ENCODE results near the gene SMIM26. TPM values are rescaled to one million over a fixed set of nuclear protein-coding genes. Genes with fewer than 3 reads are reported as not detected.

Gene SMIM26
- polyA plus RNA-seq, 3 donors = 80.8 to 85.4 (median 83.2) TPM

DNA sequence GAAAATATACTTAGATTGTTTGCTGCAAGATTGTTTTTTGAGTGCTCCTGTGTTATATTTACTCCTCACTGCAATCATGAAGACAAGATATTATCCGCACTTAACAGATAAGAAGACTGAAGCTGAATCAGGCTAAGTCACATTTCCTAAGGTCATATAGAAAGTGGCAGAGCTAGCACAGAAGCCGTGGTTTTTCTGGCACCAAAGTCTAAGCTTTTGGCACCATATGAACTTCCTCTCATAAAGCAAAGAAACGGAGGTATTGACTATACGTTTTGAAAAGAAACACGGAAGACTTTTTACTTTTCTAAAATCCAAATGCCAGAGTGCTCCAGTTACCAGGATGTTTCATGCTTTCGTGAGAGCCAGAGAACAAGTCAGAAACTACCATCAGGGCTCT is 11.3 kb downstream of the SMIM26 start:
- DNase-seq (ENCODE audit: low read depth in 3 of 3, low spot score in 2 of 3) = no peak

DNA sequence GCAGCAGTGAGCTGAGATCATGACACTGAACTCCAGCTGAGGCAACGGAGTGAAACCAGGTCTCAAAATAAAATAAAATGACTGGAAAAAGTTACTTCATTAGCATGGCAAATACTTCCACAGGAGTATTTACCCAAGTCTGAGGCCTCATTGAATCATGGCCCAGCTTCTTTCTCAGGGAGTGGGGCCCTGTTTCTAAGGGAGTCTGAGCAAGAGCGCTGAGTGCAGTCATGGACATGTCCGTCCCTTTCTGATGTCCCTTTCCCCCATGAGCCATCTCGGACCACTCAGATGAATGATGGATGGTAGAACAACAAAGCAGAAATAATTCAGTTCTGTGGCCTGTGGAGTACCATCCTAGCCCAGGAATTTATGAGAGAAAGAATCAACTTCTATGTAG is 12.8 kb downstream of the SMIM26 start:
- DNase-seq (ENCODE audit: low read depth in 3 of 3, low spot score in 2 of 3) = no peak

DNA sequence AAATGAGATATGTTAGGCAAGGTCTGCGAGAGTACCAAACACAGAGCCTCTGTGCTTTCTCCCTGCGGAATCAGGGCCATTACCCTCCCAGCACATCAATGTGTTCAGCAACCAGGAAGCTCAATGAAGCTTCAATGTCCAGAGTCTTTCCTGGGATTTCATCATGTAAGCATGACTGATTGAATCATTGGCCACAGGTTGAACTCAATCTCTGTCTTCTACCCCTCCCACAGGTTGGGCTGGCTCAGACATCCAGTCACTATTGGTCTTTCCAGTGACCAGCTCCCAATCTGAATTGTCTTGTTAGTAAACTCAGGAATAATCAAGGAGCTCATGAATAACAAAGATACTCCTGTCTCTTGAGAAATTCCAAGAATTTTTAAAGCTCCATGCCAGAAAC is 17.9 kb downstream of the SMIM26 start:
- DNase-seq (ENCODE audit: low read depth in 3 of 3, low spot score in 2 of 3) = no peak

DNA sequence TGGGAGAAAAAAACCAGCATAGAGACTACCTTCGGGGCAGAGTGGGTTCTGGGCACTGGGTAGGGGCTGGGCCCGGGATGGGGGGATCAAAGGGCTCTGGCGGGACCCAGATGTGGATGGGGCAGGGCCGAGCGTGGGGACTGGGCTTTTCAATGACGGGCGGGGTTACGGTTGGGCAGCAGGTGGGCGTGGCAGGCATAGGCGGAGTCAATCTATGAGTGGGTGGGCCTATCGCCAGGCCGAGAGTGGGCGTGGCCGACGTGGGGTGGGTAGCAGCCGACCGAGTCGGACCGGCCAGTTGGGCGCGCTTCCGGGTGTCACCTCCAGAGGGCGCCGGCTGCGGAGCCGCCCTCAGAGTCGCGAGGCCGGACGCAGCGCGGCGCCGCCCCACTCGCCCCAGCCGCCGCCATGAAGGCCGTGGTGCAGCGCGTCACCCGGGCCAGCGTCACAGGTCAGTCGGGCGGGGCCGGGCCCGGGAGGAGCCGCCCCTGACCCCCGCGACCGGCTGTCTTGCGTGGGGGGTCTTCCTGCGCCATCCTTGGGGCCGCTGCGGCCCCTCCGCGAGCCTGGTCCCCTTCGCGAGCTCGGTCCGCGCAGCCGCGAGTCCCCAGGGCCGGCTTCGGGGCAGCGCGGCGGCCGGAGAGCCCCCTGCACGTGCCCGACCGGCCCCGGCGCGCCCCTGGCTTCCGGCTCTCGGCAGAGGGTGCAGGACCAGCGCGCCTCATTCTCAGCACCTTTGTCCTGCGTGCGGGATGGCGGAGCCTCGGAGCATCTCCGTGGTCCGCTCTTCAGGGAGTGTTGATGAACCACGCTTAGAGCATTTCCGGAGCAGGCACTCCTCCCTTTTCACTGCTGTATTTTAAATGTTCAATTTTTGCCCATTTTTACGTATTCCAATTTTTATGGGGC is 20.7 kb downstream of the SMIM26 start, which contains the start of gene DTD1:
Gene DTD1, plus strand, starts transcription at position 390 of the 909 bp plus-strand sequence. Its CDS starts 19 bp downstream, at position 409.
- peak; percentile 36 to 66 (median 59) for DNase-seq (ENCODE audit: low read depth in 3 of 3, low spot score in 2 of 3)

DNA sequence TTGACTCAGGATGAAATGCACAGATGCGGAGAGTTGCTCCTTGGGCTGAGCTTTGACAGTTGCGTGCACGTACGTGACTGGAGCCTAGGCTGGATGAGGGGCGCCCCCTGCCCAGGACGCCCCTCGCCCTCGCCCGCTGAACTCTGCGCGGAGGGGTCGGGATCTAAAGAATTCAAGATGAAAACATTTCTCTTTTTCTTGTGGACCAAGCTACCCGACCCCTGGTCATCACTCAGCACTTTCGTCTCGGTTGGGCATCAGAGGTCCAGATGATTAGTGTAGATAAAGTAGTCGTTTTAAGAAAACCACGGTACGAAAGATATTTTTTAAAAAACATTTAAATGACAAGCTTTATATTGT is 21.3 kb downstream of the SMIM26 start:
- no peak for DNase-seq (ENCODE audit: low read depth in 3 of 3, low spot score in 2 of 3)

DNA sequence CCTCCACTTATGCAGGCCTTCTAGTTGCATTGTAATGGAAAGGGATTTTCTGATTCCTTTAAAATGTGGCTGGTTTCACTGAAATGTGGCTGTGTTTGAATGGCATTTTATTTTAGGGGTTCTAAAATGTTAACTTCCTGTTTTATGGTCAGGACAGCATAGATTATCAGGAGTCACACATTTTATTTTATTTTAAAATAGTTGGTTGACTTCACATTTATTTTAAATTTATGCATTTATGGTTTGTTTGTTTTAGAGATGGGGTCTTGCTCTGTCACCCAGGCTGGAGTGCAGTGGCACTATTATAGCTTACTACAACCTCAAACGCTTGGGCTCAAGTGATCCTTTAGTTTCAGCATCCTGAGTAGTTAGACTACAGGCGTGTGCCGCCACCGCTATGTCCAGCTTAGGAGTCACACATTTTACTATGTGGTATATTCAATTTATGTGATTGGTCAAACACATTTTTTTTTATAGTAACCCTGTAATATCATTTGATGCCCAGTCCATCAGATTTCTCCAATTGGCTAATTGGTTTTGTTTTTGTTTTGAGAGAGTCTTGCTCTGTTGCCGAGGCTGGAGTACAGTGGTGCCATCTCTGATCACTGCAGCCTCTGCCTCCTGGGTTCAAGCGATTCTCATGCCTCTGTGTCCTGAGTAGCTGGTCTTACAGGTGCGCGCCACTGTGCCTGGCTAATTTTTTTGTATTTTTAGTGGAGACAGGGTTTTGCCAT is 22.9 kb downstream of the SMIM26 start:
- no peak for DNase-seq (ENCODE audit: low read depth in 3 of 3, low spot score in 2 of 3)

DNA sequence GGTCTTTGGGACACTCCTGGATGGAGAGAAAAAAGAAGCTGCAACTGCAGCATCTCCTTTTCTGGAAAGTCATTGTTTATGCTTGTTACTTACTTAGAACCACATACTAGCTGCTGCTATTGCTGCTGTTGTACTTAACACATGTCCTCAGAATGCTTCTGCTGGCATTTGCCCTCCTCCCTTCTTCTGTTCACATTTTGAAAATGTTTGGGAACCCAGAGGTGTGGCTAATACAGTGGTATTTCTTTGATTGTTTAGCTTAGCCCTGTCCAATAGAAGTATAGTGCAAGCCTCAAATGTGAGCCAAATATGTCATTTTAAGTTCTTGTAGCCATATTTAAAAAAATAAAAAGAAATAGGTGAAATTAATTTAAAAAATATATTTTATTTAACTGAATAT is 29.0 kb downstream of the SMIM26 start:
- no peak for DNase-seq (ENCODE audit: low read depth in 3 of 3, low spot score in 2 of 3)

DNA sequence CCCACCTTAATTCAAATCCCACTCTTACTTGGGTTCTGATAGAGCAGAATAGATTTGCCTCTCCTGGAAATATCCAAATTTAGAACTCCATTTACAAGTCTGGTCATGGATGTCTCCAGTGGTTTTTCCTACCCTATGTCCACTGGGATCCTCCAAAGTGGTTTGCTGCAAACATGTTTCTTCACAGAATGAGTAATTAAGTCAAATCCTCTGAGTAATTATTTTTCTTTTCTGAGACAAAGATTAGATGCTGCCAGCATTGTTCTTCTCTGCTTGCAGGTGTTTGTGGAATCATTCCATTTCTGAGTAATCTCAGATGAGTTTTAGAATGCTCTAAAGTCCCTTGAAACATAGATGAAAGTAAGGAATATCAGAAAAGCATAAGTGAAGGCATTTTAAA is 42.5 kb downstream of the SMIM26 start:
- no peak for DNase-seq (ENCODE audit: low read depth in 3 of 3, low spot score in 2 of 3)

DNA sequence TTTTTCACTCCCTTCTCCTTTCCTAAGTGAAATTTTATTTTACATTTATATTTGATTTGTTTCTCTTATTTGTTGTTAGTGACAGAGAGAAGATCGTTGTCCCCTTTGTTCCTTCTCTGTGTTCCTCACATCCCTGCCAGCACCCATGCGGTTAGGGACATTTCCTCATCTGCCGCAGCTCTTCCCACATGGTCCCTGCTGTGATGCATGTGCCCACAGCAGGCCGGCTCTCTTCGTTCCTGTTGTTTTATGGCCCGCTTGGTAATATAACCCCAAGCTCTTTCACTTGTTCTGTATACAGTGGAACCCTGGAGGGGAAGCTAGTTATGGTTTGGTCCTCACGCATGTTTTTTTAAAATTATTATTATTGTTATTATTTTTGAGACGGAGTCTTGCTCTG is 44.3 kb downstream of the SMIM26 start:
- DNase-seq (ENCODE audit: low read depth in 3 of 3, low spot score in 2 of 3) = no peak

DNA sequence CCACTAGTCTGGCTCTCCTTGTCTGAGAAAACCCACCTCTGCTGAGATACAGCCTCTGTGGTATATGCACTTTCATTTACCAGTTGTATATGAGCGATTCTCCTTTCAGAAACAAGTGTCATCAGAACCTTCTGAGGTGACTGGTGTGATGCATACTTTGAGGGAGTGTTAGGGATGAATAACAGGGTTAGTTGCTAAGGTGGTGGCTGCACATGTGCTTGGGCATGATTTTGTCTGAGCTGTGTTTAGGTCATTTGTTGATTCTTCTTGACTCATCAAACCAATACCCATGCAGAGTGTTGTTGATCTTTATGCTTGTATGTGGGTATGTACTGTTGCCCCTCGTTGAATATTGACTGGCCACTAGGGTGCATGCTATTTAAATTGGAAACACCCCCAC is 46.3 kb downstream of the SMIM26 start:
- no peak for DNase-seq (ENCODE audit: low read depth in 3 of 3, low spot score in 2 of 3)

DNA sequence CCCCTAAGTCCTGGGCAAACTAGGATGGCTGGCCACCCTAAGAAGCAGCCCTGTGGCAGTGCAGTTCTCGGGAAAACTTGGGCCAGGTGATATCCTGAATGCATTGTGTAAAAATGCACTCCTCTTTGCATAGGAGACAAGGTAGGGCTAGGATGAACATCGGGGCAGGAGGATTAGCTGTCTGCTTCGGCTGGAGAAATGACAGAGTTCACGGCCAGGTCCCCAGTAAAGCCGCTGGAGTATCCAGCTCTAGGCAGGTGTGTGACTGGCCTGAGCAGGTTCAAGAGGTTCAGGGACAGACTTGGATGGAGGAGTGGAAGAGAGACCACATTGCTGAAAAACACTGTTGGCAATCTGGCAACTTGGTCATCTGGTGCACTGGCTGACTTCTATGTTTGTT is 47.0 kb downstream of the SMIM26 start:
- no peak for DNase-seq (ENCODE audit: low read depth in 3 of 3, low spot score in 2 of 3)

DNA sequence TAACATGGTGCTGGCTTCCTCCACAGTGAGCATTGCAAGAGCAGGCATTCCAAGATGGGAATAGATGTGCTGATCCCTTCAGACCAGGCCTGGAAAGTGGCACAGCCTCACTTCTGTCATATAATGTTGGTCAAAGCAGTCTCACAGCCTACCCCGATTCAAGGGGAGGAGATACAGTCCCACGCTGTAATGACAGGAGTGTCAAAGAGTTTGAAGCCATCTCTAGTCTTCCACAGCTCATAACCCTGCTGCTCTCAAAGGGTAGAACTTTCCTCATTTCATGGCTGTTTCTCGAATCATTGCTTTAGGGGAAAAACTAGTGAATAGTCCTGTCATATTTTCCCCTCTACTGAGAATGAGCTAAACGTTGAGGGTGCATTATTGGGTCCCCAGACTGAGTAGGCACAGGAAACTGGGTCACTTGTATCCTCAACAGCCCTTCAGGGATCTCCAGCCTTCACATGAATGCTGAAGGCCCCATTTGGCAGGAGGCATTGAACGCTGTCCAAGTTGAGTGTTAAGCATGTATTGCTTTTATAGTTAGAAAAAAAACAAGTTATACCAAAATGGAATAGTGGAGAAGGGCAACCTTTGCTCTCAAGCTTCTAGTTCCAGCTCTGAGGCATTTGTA is 47.9 kb downstream of the SMIM26 start:
- no peak for DNase-seq (ENCODE audit: low read depth in 3 of 3, low spot score in 2 of 3)

Other genes with a start within 250 kb of the SMIM26 start
- 1 to 10 TPM; 5.9 to 6.8 (median 6.5) TPM for gene DZANK1, start 100.4 kb upstream of the SMIM26 start, polyA plus RNA-seq (ENCODE audit: insufficient read length in 3 of 3)
- gene POLR3F, start 100.0 kb upstream of the SMIM26 start, polyA plus RNA-seq (ENCODE audit: insufficient read length in 3 of 3) = 10 to 100 TPM; 15.7 to 18.9 (median 17.0) TPM
- 10 to 100 TPM; 31.6 to 36.3 (median 34.0) TPM for gene RBBP9, start 70.2 kb upstream of the SMIM26 start, polyA plus RNA-seq (ENCODE audit: insufficient read length in 3 of 3)
- 10 to 100 TPM; 68.1 to 76.0 (median 75.9) TPM for gene SEC23B, start 59.5 kb upstream of the SMIM26 start, polyA plus RNA-seq (ENCODE audit: insufficient read length in 3 of 3)
- 10 to 100 TPM; 30.9 to 37.5 (median 32.8) TPM for gene DTD1, start 20.6 kb downstream of the SMIM26 start, polyA plus RNA-seq (ENCODE audit: insufficient read length in 3 of 3)
- not detected for gene SCP2D1, start 246.4 kb downstream of the SMIM26 start, polyA plus RNA-seq (ENCODE audit: insufficient read length in 3 of 3)

Data from right renal cortex interstitium (tissue), 3 donors.